Neutrophil (primary cell): ENCODE data around the gene RBM4B.

ENCODE experiments used
- H3K27ac ChIP-seq: fragments of 200-600 bp; sonication (generic); 2 replicates; pipeline ENCODE4 v1.5.1; 2016; ENCODE audit warnings: mild to moderate bottlenecking, moderate library complexity
- H3K27me3 ChIP-seq: fragments of 200-600 bp; sonication (generic); 2 replicates; pipeline ENCODE4 v1.6.0; 2016; ENCODE audit warnings: mild to moderate bottlenecking
- H3K36me3 ChIP-seq: fragments of 200-600 bp; sonication (generic); 2 replicates; pipeline ENCODE4 v1.5.1; 2017
- H3K4me1 ChIP-seq, 2 experiments: fragments of 200-600 bp in 1 of 2; sonication (generic) in 1 of 2; 1 replicate in 1 of 2; 2 replicates in 1 of 2; pipeline versions ENCODE4 v1.5.1 to v1.6.1; 2013 to 2016; ENCODE audit warnings: low read depth in 1 of 2, low read length in 1 of 2, mild to moderate bottlenecking in 1 of 2, moderate library complexity in 1 of 2; ENCODE audit not compliant: control insufficient read depth in 1 of 2, insufficient read depth in 1 of 2
- H3K4me3 ChIP-seq, 2 experiments: fragments of 200-600 bp in 1 of 2; sonication (generic) in 1 of 2; 1 replicate in 1 of 2; 2 replicates in 1 of 2; pipeline ENCODE4 v1.5.1; 2013 to 2016; ENCODE audit warnings: low read depth in 1 of 2, low read length in 1 of 2, mild to moderate bottlenecking in 1 of 2, moderate library complexity in 1 of 2
- H3K9me3 ChIP-seq: fragments of 200-600 bp; sonication (generic); 2 replicates; pipeline ENCODE4 v1.5.1; 2016
- TF ChIP-seq, protein P1 (sequence below): fragments of 200-600 bp; sonication (generic); IDR thresholded peaks from 2 replicates; pipeline ENCODE4 v1.5.1; 2016; ENCODE audit warnings: antibody characterized with exemption

RBM4B gene

DNA sequence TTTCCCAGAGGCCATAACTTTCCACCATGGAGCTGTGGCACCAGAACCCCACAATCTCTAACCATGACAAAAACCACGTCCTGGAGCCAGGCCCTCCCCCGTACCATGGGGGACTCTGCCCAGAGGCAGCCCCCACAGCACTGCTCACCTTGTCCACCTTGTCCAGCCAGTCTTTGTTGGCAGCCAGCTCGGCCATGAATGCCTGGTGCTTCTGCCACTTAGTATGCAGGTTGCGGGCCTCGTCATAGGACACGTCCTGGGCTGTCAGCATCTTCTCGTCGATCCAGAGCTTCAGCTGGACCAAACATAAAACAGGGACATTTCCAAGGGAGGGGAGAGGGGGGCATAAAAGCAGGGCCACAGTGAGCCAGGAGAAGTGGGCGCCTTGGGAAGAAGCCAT is 20.8 kb upstream of the RBM4B start:
- H3K9me3 ChIP-seq: no peaks in the 10 kb centered on the region
- no peaks in the 10 kb centered on the region for H3K36me3 ChIP-seq
- no peaks in the 10 kb centered on the region for H3K4me1 ChIP-seq
- no peak overlapping the region for H3K4me3 ChIP-seq
- no peak overlapping the region for H3K27ac ChIP-seq
- TF ChIP-seq, protein P1, sequence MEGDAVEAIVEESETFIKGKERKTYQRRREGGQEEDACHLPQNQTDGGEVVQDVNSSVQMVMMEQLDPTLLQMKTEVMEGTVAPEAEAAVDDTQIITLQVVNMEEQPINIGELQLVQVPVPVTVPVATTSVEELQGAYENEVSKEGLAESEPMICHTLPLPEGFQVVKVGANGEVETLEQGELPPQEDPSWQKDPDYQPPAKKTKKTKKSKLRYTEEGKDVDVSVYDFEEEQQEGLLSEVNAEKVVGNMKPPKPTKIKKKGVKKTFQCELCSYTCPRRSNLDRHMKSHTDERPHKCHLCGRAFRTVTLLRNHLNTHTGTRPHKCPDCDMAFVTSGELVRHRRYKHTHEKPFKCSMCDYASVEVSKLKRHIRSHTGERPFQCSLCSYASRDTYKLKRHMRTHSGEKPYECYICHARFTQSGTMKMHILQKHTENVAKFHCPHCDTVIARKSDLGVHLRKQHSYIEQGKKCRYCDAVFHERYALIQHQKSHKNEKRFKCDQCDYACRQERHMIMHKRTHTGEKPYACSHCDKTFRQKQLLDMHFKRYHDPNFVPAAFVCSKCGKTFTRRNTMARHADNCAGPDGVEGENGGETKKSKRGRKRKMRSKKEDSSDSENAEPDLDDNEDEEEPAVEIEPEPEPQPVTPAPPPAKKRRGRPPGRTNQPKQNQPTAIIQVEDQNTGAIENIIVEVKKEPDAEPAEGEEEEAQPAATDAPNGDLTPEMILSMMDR: no peak
- no peaks in the 10 kb centered on the region for H3K27me3 ChIP-seq

DNA sequence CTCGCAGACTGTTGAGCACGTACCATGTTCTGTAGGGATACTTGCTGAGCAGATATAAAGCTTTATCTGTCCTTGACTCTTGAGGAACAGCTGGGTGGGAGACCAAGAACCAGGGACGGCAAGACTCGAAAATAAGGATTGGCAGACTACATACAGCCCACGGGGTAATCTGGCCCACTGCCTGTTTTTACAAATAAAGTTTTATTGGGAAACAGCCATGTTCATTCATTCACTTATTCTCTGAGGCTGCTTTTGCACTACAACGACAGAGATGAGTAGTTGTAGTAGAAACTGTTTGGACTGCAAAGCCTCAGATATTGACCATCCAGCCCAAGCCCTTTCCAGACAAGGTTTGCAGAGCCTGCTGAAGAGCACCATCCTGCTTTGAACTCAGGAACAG is 20.3 kb upstream of the RBM4B start:
- Histone ChIP-seq H3K27ac (no peak overlapping the region), H3K4me1 (no peaks in the 10 kb centered on the region), H3K27me3 (no peaks in the 10 kb centered on the region), H3K9me3 (no peaks in the 10 kb centered on the region), H3K36me3 (no peaks in the 10 kb centered on the region), H3K4me3 (no peak overlapping the region)
- TF ChIP-seq, protein P1: no peak

GRCh38 chr11:66696146-66696545 is 18.5 kb upstream of the RBM4B start:
- no peaks in the 10 kb centered on the region for H3K36me3 ChIP-seq
- no peaks in the 10 kb centered on the region for H3K4me1 ChIP-seq
- H3K4me3 ChIP-seq: no peak overlapping the region
- H3K9me3 ChIP-seq: no peaks in the 10 kb centered on the region
- H3K27ac ChIP-seq: no peak overlapping the region
- TF ChIP-seq, protein P1: no peak
- H3K27me3 ChIP-seq: no peaks in the 10 kb centered on the region

GRCh38 chr11:66694732-66695207 is 17.1 kb upstream of the RBM4B start:
- Histone ChIP-seq H3K4me3 (no peak overlapping the region), H3K9me3 (no peaks in the 10 kb centered on the region), H3K4me1 (no peaks in the 10 kb centered on the region), H3K27ac (no peak overlapping the region), H3K36me3 (no peaks in the 10 kb centered on the region), H3K27me3 (no peaks in the 10 kb centered on the region)
- TF ChIP-seq, protein P1: peak; percentile 75

- no peaks in the 10 kb centered on the region for H3K27me3 ChIP-seq
- H3K27ac ChIP-seq: no peak overlapping the region
- no peaks in the 10 kb centered on the region for H3K9me3 ChIP-seq
- no peaks in the 10 kb centered on the region for H3K36me3 ChIP-seq
- H3K4me1 ChIP-seq: no peaks in the 10 kb centered on the region
- no peak overlapping the region for H3K4me3 ChIP-seq
- TF ChIP-seq, protein P1: no peak
These were observed 16.3 kb upstream of the RBM4B start for GRCh38 chr11:66694056-66694410.
